ENCODE results near the gene GALNS. TPM values are rescaled to one million over a fixed set of nuclear protein-coding genes. Genes with fewer than 3 reads are reported as not detected.

The GALNS gene
- total and polyA plus RNA-seq, 2 experiments from 2014 or later: 9.7 to 18.8 TPM

GRCh38 chr16:88778271-88778525, 78.5 kb downstream of the GALNS start:
- H4K20me1 ChIP-seq (replicated peaks; ENCODE audit: insufficient read depth): 0 out of 2 replicates have a peak, but pooled peaks cover 6% of the 10 kb centered on the region
- H3K79me2 ChIP-seq (replicated peaks; ENCODE audit: insufficient read depth): peaks cover 83% of the 10 kb centered on the region
- DNase-seq (ENCODE audit: low spot score) (no peak), ATAC-seq (peak; percentile 9; the same call in 2 of the 3 replicates)
- Mint-ChIP-seq H3K4me1 (peaks cover 44% of the 10 kb centered on the region), H3K27ac (peak overlapping the region; percentile 84; the same call in 1 of the 2 replicates), H3K27me3 (ENCODE audit: insufficient read depth, low read depth, poor library complexity) (peaks cover 24% of the 10 kb centered on the region), H3K9me3 (no peaks in the 10 kb centered on the region; the same call in 2 of the 3 replicates), H3K4me3 (peak overlapping the region; percentile 19; the same call in 1 of the 3 replicates), H3K36me3 (ENCODE audit: low read depth) (no peaks in the 10 kb centered on the region)
- no peak for TF ChIP-seq EZH2phosphoT487 (IDR thresholded peaks at IDR 0.05; ENCODE audit: unreplicated experiment)
- no peak for TF ChIP-seq POLR2AphosphoS5 (IDR thresholded peaks at IDR 0.05; ENCODE audit: low read depth)
- no peak for TF ChIP-seq NANOG (IDR thresholded peaks at IDR 0.05; ENCODE audit: borderline replicate concordance)
- no peak for TF ChIP-seq ZNF114 (CRISPR knock-in tag; IDR thresholded peaks at IDR 0.05)
- TF ChIP-seq EZH2 (IDR thresholded peaks at IDR 0.05; ENCODE audit: low read depth, unreplicated experiment): no peak
- TF ChIP-seq JUNB (IDR thresholded peaks at IDR 0.05; ENCODE audit: unreplicated experiment): no peak
- no peak overlapping the region for H3K4me3 ChIP-seq
- H3K27me3 ChIP-seq (ENCODE audit: insufficient read depth): no peaks in the 10 kb centered on the region
- H3F3A ChIP-seq (replicated peaks; ENCODE audit: low read depth): peaks cover 2% of the 10 kb centered on the region; the same call in 1 of the 2 replicates
- no peak overlapping the region for H2AFZ ChIP-seq
- peaks cover 21% of the 10 kb centered on the region; the same call in 1 of the 2 replicates for H3K4me1 ChIP-seq (ENCODE audit: insufficient read depth)
- H3K4me2 ChIP-seq: no peak overlapping the region
- H3K27ac ChIP-seq (ENCODE audit: low read depth): 0 out of 2 replicates have a peak overlapping the region, but pooled peaks have one; percentile 26
- H3K36me3 ChIP-seq (ENCODE audit: insufficient read depth): no peaks in the 10 kb centered on the region
- no peaks in the 10 kb centered on the region for H3K9me2 ChIP-seq (ENCODE audit: insufficient read depth)

GRCh38 chr16:88777471-88778270, 79.1 kb downstream of the GALNS start:
- DNase-seq (ENCODE audit: low spot score) (peak; percentile 66), ATAC-seq (peak; percentile 34)
- Mint-ChIP-seq H3K27ac (peak overlapping the region; percentile 84; the same call in 1 of the 2 replicates), H3K9me3 (no peaks in the 10 kb centered on the region; the same call in 2 of the 3 replicates), H3K27me3 (ENCODE audit: insufficient read depth, low read depth, poor library complexity) (peaks cover 21% of the 10 kb centered on the region), H3K4me3 (peak overlapping the region; percentile 19; the same call in 1 of the 3 replicates), H3K4me1 (peaks cover 40% of the 10 kb centered on the region), H3K36me3 (ENCODE audit: low read depth) (no peaks in the 10 kb centered on the region)
- Histone ChIP-seq H4K20me1 (replicated peaks; ENCODE audit: insufficient read depth) (0 out of 2 replicates have a peak, but pooled peaks cover under 1% of the 10 kb centered on the region), H2AFZ (no peak overlapping the region), H3K79me2 (replicated peaks; ENCODE audit: insufficient read depth) (peaks cover 78% of the 10 kb centered on the region), H3K27me3 (ENCODE audit: insufficient read depth) (no peaks in the 10 kb centered on the region), H3K27ac (ENCODE audit: low read depth) (peak overlapping the region; percentile 63), H3K4me3 (no peak overlapping the region), H3K9me2 (ENCODE audit: insufficient read depth) (no peaks in the 10 kb centered on the region), H3K4me1 (ENCODE audit: insufficient read depth) (peaks cover 19% of the 10 kb centered on the region; the same call in 1 of the 2 replicates), H3K36me3 (ENCODE audit: insufficient read depth) (no peaks in the 10 kb centered on the region), H3F3A (replicated peaks; ENCODE audit: low read depth) (no peaks in the 10 kb centered on the region), H3K4me2 (no peak overlapping the region)
- TF ChIP-seq ZNF462 (CRISPR knock-in tag; IDR thresholded peaks at IDR 0.05) (no peak), CREB1 (CRISPR knock-in tag; IDR thresholded peaks at IDR 0.05; ENCODE audit: low read depth) (no peak), JUNB (IDR thresholded peaks at IDR 0.05; ENCODE audit: unreplicated experiment) (no peak), CTCF (conservative IDR thresholded peaks at IDR 0.05; ENCODE audit: low read depth in 2 of 2) (no peak), EZH2phosphoT487 (IDR thresholded peaks at IDR 0.05; ENCODE audit: unreplicated experiment) (no peak), ETS1 (IDR thresholded peaks at IDR 0.05) (no peak), ZNF114 (CRISPR knock-in tag; IDR thresholded peaks at IDR 0.05) (no peak), NANOG (IDR thresholded peaks at IDR 0.05; ENCODE audit: borderline replicate concordance) (no peak)

All from GM23338 (cell line).